ENCODE measurements around the gene MAP1LC3A. TPM values are rescaled to one million over a fixed set of nuclear protein-coding genes. Genes with fewer than 3 reads are reported as not detected.

MAP1LC3A gene
- total and polyA plus RNA-seq, 4 donors = 30.1 to 67.6 (median 37.8) TPM

GRCh38 chr20:34528921-34529297, 29.6 kb upstream of the MAP1LC3A start:
- TF ChIP-seq CTCF (IDR thresholded peaks at IDR 0.05; ENCODE audit: control extremely low read depth, extremely low read depth) = no peak
- Histone ChIP-seq H3K27ac (ENCODE audit: low read depth in 1 of 2, low read length in 1 of 2) (peak overlapping the region in 1 of 2 donors; percentile 10), H3K4me3 (no peak overlapping the region), H3K27me3 (ENCODE audit: control insufficient read depth in 3 of 3, insufficient read depth in 3 of 3, low read length in 2 of 3) (no peaks in the 10 kb centered on the region), H3K9me3 (ENCODE audit: control insufficient read depth in 4 of 4, insufficient read depth in 3 of 4, low read length in 3 of 4) (no peaks in the 10 kb centered on the region), H3K4me1 (ENCODE audit: control insufficient read depth in 5 of 5, insufficient read depth in 5 of 5, low read length in 5 of 5) (peaks cover 4 to 19% (median 11%) of the 10 kb centered on the region in 5 donors), H3K9ac (ENCODE audit: insufficient read depth in 1 of 2, low read length in 2 of 2) (no peak overlapping the region), H3K36me3 (ENCODE audit: control insufficient read depth in 4 of 4, insufficient read depth in 4 of 4, low read length in 4 of 4) (peaks cover 13 to 34% (median 24%) of the 10 kb centered on the region in 4 donors)
- no peak for ATAC-seq (ENCODE audit: insufficient read depth, low FRiP score)
- 43 to 69% methylated on average over 5 of the region's 5 CpGs for WGBS, 2 donors
- no peak for DNase-seq

GRCh38 chr20:34529742-34530141, 28.8 kb upstream of the MAP1LC3A start:
- 90 to 91% methylated on average over 3 of the region's 3 CpGs for WGBS, 2 donors
- H3K4me3 ChIP-seq = no peak overlapping the region
- H3K27ac ChIP-seq (ENCODE audit: low read depth in 1 of 2, low read length in 1 of 2) = peak overlapping the region in 1 of 2 donors; percentile 54
- H3K9me3 ChIP-seq (ENCODE audit: control insufficient read depth in 4 of 4, insufficient read depth in 3 of 4, low read length in 3 of 4) = no peaks in the 10 kb centered on the region
- H3K36me3 ChIP-seq (ENCODE audit: control insufficient read depth in 4 of 4, insufficient read depth in 4 of 4, low read length in 4 of 4) = peaks cover 13 to 36% (median 29%) of the 10 kb centered on the region in 4 donors
- peaks cover 4 to 19% (median 11%) of the 10 kb centered on the region in 5 donors for H3K4me1 ChIP-seq (ENCODE audit: control insufficient read depth in 5 of 5, insufficient read depth in 5 of 5, low read length in 5 of 5)
- DNase-seq = no peak
- H3K9ac ChIP-seq (ENCODE audit: insufficient read depth in 1 of 2, low read length in 2 of 2) = no peak overlapping the region
- TF ChIP-seq CTCF (IDR thresholded peaks at IDR 0.05; ENCODE audit: control extremely low read depth, extremely low read depth) = no peak
- H3K27me3 ChIP-seq (ENCODE audit: control insufficient read depth in 3 of 3, insufficient read depth in 3 of 3, low read length in 2 of 3) = no peaks in the 10 kb centered on the region
- no peak for ATAC-seq (ENCODE audit: insufficient read depth, low FRiP score)

- no peaks in the 10 kb centered on the region for H3K27me3 ChIP-seq (ENCODE audit: control insufficient read depth in 3 of 3, insufficient read depth in 3 of 3, low read length in 2 of 3)
- peak overlapping the region in 1 of 2 donors; percentile 18 for H3K27ac ChIP-seq (ENCODE audit: low read depth in 1 of 2, low read length in 1 of 2)
- TF ChIP-seq CTCF (IDR thresholded peaks at IDR 0.05; ENCODE audit: control extremely low read depth, extremely low read depth) = no peak
- H3K4me1 ChIP-seq (ENCODE audit: control insufficient read depth in 5 of 5, insufficient read depth in 5 of 5, low read length in 5 of 5) = peaks cover 4 to 18% (median 7%) of the 10 kb centered on the region in 5 donors
- DNase-seq (no peak), ATAC-seq (ENCODE audit: insufficient read depth, low FRiP score) (no peak)
- no peak overlapping the region for H3K9ac ChIP-seq (ENCODE audit: insufficient read depth in 1 of 2, low read length in 2 of 2)
- no peak overlapping the region for H3K4me3 ChIP-seq
- no peaks in the 10 kb centered on the region for H3K9me3 ChIP-seq (ENCODE audit: control insufficient read depth in 4 of 4, insufficient read depth in 3 of 4, low read length in 3 of 4)
- WGBS, 2 donors = 86 to 91% methylated on average over 5 of the region's 5 CpGs
- peaks cover 13 to 42% (median 35%) of the 10 kb centered on the region in 4 donors for H3K36me3 ChIP-seq (ENCODE audit: control insufficient read depth in 4 of 4, insufficient read depth in 4 of 4, low read length in 4 of 4)
Measured at GRCh38 chr20:34530342-34530741, 28.2 kb upstream of the MAP1LC3A start.
